T-helper 9 cell (primary cell): ENCODE measurements around the gene TAS2R60.
"Not testable (repeated sequence)": the region's sequence is repeated elsewhere in the genome, so short reads cannot be mapped to it uniquely, and the experiment has no call there.

Source experiments
- DNase-seq: peaks from one replicate; pipeline ENCODE4 v3.0.0-alpha.2; 2020

The TAS2R60 gene

GRCh38 chr7:143411976-143412708, 31.1 kb upstream of the TAS2R60 start:
- DNase-seq: no peak

- no peak for DNase-seq
Observed at GRCh38 chr7:143413123-143413522, 30.1 kb upstream of the TAS2R60 start.

GRCh38 chr7:143415209-143415608, 28.0 kb upstream of the TAS2R60 start:
- not testable (repeated sequence) for DNase-seq

DNA sequence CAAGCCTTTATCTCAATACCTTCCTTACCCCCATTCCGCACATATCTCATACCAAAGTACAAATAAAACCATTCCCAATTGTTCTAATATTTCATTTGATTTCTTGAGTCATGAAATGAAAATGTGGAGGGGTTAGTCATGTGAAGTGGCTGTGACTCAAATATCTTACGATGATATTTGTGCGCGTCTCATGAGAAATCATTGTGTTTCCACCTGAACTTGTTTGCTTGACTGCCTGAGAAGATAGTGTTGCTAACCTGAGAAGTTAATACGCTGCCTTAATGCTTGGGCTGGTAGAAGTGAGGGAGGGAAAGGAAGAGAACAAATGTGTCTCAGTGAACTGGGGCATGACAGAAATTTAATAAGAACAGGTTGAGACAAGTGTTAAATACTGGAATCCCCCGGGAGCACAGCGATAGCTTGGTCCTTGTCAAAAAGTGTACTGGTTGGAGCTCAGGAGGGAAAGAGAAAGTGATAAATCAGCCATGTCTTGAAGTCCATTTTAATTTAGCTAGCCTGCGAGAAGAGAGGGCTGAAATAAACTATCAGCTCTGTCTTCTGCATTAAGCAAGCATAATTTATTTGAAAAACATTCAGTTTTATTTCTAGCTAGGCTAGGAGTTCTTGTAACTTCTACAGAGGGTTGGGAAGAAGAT, 27.4 kb upstream of the TAS2R60 start:
- no peak for DNase-seq

DNA sequence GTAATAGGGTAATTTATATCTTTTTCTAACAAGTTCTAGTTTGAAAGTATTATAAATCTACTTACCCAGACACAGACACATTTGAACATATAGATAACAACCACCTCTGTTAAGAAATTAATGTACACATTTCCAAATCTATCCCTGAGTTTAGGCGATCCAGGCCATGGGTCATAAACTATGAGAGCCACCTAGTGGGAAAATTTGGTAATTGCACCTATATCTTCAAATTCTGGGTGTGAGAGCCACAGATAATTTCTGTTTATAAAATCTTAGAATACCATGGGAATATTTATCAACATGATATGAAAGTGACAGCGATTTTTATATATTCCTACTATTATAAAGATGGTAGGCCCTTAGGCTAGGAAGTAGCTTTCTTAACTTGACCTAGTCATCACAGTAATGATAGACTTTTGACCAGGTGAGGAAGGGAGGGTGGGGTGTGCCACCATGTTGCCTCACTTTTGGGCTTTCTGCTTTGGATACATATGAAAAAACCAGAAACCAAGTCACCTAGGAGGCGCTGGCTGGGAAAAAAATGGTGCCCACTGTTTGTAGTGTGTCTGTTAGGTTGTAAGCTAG, 26.6 kb upstream of the TAS2R60 start:
- no peak for DNase-seq

DNA sequence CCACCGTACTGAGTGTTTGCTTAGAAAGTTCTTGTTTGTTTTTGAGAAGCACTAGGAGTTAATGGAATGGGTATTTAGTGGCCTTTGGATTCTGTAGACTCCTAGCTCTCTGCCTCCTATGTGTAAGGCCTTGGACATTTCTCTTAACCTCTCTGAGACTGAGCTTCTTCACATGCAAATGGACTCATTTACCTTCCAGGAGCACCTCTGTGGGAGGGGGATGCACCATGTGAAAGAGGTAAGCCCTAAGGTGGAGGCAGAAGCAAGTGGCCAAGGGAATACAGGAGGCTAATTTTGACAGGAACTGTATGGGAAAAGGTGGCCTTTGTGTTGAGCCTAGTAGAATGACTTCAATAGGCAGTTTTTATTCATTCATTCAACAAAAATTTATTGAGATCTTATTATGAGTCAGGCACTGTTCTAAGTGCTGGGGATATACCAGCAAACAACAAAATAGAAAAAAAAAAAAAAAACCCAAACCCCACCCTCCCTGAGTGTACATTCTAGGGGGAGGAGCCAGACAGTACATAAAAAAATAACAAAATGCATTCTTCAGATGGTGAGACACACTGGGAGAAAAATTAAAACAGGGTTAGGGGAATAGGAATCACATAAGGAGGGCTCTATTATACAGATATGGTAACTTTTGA, 25.4 kb upstream of the TAS2R60 start:
- no peak for DNase-seq

- no peak for DNase-seq
Observed at GRCh38 chr7:143418681-143419458, 24.4 kb upstream of the TAS2R60 start.

DNA sequence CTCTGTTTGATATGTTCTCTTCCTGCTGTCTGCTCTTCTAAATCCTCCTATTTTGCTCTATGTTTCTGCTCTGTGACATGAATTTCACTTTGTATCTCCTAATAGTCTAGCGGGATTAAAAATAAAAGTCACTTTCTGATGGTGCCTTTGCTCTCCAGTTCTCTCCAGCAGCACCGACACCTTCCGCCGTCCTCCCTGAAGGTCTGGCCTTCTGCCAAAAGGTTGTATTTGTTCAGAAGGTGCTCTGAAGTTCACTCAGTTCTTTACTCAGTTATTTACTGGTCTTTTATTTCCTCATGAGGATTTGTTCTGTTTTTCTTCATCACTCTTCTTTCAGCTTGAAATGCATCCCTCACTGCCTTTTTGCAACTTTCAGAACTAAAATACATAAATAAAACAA, 23.4 kb upstream of the TAS2R60 start:
- no peak for DNase-seq

DNA sequence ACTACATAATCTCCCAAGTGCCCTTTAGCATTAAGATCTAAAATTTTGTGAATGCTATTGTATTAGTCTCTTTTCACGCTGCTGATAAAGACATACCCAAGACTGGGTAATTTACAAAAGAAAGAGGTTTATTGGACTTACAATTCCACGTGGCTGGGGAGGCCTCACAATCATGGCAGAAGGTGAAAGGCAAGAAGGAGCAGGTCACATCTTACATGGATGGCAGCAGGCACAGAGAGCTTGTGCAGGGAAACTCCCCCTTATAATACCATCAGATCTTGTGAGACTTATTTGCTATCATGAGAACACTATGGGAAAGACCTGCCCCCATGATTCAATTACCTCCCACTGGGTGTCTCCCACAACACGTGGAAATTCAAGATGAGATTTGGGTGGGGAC, 22.6 kb upstream of the TAS2R60 start:
- not testable (repeated sequence) for DNase-seq

- no peak for DNase-seq
Observed at GRCh38 chr7:143422033-143422432, 21.2 kb upstream of the TAS2R60 start.

- DNase-seq: not testable (repeated sequence)
Observed at GRCh38 chr7:143424476-143424875, 18.8 kb upstream of the TAS2R60 start.

DNA sequence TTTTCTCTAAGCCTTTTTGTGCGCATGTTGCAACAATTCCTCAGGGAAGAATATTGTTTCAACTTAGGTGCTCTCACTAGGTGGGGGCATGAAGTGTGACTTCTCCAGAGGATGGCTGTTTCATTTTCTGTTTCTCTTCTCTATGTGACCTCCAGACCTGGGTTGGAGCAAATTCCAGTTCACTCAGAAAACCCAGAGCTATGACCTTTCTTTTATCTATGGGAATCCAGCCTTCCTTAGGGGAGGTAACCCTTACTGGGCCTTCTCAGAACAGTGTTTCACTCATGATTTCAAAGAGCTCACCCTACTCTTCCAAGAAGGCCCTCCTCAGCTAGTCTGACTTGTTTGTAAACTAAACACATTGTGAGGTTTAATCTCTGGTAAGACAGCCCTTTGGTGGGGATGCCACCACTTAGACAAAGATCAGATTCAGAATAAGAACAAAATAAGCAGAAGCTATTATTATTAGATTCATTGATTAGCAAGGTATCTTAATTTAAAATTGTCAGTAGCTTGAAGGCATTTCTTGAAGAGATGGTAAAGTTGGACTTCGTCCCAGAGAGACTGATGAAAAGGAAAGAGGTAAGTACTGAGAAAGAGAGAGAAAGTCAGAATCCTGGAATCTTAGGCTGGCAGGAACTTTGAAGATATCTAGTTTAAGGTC, 16.6 kb upstream of the TAS2R60 start:
- no peak for DNase-seq

DNA sequence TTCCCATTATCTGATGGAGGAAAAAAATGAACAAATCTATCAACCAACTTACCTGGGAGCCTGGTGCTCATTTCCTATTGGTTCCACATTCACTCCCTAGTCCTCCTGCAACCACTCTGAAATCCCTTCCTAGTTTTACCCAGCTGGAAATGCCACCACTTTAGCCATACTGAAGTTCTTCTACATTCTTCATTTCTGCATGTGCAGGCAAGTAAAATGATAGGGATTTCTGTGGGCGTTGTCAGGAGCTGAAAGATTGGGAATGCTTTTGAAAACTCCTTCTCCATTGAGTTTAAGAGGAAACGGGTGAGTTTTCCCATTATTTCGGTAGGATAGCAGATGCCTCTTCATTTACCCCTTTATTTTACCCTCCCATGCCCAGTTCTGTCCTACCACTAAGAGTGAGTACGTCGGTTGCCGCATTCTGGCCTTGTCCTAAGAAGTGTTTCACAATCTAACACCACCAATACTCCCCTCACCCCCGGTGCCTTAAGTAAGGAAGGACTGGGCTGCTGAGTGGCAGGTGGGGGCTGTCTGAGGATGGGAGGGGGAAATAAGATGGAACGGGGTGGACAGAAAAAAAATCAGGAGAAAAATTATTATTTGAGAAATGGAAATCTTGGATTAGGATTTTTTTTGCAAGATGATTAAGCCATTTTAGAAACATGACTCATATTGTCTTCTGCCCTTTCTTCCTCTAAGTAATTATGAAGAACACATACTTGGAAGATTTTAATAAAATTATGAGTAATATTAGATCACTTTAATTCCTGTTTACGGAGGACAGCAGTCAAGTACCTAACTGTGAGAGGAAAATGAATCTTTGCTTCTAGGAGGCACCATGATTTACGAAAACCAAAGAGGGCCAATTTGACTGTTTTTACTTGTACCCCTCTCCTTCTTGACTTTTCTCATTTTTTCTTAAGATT, 13.2 kb upstream of the TAS2R60 start:
- DNase-seq: no peak

- no peak for DNase-seq
Observed at GRCh38 chr7:143431109-143431508, 12.1 kb upstream of the TAS2R60 start.

DNA sequence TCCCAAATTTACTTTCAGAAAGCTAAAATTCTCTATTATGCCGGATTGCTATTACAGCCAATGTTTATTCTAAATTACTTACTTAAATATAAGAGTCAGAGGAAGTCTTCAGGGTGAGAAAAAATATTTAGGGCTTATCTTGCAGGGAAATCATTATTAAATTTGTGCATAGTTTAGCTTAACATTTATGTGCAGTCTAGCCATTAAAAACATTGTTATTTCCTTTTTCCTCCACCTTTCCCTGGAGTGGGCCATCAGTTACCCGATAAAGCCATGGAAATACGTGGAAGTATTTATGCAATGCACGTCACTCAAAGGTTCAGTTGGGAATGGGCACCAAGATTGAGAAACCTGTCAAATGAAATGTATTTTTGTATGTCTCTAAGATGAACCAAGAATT, 9.5 kb upstream of the TAS2R60 start:
- no peak for DNase-seq

DNA sequence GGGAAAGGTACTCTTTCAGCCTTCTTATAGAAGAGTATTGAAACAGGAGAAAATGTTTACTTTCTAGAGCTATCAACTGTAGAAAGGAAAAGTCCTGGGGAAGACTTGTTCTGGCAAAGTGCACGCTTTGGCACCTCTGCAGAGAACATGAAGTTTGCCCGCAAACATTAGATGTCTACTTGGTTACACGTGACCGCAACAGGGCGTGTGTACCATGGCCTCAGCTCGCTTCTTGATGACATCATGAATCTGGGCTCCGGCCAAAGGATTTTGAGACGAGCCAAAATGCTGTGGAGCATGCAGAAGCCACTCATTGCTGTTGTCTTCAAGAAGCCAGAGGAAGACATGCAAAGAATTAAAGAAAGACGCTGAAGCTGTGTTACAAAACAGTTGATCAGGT, 8.6 kb upstream of the TAS2R60 start:
- no peak for DNase-seq

GRCh38 chr7:143435266-143435665, 8.0 kb upstream of the TAS2R60 start:
- no peak for DNase-seq

- DNase-seq: no peak
Observed at GRCh38 chr7:143436325-143436946, 6.8 kb upstream of the TAS2R60 start.

DNA sequence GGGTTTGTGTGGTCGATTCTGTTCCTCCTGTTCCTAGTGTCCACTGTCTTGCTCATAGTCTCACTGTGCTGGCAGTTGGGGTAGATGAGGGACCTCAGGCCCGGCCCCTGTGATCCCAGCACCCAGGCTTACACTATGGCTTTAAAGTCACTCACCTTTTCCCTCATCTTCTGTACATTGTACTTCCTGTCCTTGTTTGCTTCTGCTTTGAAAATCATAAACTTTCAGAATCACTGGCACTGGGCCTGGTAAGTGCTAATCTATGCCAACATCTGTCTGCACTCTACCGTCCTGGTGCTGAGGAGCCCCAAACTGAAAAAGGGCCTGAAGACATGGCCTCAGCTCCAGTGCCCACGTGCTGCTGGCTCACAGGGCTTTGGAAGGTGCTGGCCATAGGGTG, 5.7 kb upstream of the TAS2R60 start:
- DNase-seq: no peak

GRCh38 chr7:143439866-143440265, 3.4 kb upstream of the TAS2R60 start:
- DNase-seq: no peak
